ENCODE results near the gene DMPK. TPM values are rescaled to one million over a fixed set of nuclear protein-coding genes. Genes with fewer than 3 reads are reported as not detected.

Gene DMPK
- total RNA-seq, 2 donors from 2014 or later, result 52.8 to 88.2 TPM

DNA sequence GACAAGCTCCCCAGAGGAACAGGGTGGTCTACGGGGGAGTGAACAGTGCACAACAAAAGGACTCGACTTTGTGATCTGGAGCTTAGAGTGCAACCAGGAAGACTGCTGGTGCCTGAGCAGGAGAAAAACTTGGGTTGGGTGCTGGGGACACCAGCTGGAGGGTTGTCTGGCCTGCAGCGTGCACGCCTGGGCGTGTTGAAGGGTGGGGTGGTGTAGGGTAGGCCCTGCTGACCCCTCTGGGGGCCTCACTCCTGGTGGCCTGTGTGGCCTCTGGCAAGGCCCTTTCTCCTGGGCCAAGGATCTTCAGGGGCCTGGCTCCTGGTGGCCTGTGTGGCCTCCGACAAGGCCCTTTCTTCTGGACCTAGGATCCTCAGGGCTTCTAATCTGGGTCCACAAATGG, 37.5 kb upstream of the DMPK start:
- no peaks in the 10 kb centered on the region for H3K9me3 ChIP-seq
- intact Hi-C loops (cut with DNase I), result loop anchor here (5.0 kb wide), 1 partner anchor 63 kb away; no protein-coding TSS in a partner anchor
- H3K36me3 ChIP-seq, result peaks cover 0 to 6% of the 10 kb centered on the region in 2 donors
- H3K4me3 ChIP-seq, result no peak overlapping the region
- TF ChIP-seq POLR2AphosphoS5 (IDR thresholded peaks at IDR 0.05) (no peak), POLR2A (IDR thresholded peaks at IDR 0.05) (no peak)
- TF ChIP-seq, protein P1, sequence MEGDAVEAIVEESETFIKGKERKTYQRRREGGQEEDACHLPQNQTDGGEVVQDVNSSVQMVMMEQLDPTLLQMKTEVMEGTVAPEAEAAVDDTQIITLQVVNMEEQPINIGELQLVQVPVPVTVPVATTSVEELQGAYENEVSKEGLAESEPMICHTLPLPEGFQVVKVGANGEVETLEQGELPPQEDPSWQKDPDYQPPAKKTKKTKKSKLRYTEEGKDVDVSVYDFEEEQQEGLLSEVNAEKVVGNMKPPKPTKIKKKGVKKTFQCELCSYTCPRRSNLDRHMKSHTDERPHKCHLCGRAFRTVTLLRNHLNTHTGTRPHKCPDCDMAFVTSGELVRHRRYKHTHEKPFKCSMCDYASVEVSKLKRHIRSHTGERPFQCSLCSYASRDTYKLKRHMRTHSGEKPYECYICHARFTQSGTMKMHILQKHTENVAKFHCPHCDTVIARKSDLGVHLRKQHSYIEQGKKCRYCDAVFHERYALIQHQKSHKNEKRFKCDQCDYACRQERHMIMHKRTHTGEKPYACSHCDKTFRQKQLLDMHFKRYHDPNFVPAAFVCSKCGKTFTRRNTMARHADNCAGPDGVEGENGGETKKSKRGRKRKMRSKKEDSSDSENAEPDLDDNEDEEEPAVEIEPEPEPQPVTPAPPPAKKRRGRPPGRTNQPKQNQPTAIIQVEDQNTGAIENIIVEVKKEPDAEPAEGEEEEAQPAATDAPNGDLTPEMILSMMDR (IDR thresholded peaks at IDR 0.05), result no peak
- no peak overlapping the region for H3K27ac ChIP-seq
- H3K27me3 ChIP-seq (replicated peaks; ENCODE audit: insufficient read depth), result no peaks in the 10 kb centered on the region
- H3K4me1 ChIP-seq (replicated peaks), result peaks cover 8% of the 10 kb centered on the region
- 73% methylated on average over 6 of the region's 6 CpGs for WGBS
- no peak for DNase-seq (ENCODE audit: low spot score)

DNA sequence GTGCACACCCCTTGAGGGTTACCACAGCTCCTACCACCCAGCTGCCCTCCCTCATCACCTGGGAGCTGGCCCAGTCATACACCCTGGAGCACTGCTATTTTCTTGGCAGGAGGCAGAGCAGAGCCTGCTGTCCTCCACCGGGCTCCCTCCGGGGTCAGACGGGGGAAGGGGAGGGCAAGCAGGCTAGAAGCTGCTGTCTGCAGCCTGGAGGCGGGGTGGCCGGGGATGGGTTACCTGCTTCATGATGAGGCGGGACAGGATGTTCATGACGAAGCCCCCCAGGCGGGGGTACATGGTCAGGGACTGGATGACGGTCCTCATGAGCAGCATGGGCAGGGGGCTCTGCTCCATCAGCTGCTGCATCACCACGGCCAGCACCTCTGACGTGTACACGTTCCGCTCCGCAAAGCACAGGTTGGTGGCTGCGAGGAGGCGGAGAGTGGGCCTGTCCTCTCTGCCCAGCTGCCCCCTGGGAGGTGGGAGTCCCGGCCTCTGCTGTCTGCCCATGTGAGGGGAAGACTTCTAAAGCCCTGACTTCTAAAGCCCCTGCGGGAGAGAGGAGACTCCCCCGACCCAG, 35.5 kb upstream of the DMPK start:
- no peak for DNase-seq (ENCODE audit: low spot score)
- intact Hi-C loops (cut with DNase I), result loop anchor here (5.0 kb wide), 1 partner anchor 64 kb away; no protein-coding TSS in a partner anchor
- Histone ChIP-seq H3K9me3 (no peaks in the 10 kb centered on the region), H3K36me3 (peaks cover 0 to 4% of the 10 kb centered on the region in 2 donors), H3K27me3 (replicated peaks; ENCODE audit: insufficient read depth) (no peaks in the 10 kb centered on the region), H3K4me1 (replicated peaks) (no peaks in the 10 kb centered on the region), H3K27ac (no peak overlapping the region), H3K4me3 (no peak overlapping the region)
- TF ChIP-seq POLR2A (IDR thresholded peaks at IDR 0.05) (no peak), POLR2AphosphoS5 (IDR thresholded peaks at IDR 0.05) (no peak)
- TF ChIP-seq, protein P1 (IDR thresholded peaks at IDR 0.05), result no peak
- 73% methylated on average over 19 of the region's 19 CpGs for WGBS

DNA sequence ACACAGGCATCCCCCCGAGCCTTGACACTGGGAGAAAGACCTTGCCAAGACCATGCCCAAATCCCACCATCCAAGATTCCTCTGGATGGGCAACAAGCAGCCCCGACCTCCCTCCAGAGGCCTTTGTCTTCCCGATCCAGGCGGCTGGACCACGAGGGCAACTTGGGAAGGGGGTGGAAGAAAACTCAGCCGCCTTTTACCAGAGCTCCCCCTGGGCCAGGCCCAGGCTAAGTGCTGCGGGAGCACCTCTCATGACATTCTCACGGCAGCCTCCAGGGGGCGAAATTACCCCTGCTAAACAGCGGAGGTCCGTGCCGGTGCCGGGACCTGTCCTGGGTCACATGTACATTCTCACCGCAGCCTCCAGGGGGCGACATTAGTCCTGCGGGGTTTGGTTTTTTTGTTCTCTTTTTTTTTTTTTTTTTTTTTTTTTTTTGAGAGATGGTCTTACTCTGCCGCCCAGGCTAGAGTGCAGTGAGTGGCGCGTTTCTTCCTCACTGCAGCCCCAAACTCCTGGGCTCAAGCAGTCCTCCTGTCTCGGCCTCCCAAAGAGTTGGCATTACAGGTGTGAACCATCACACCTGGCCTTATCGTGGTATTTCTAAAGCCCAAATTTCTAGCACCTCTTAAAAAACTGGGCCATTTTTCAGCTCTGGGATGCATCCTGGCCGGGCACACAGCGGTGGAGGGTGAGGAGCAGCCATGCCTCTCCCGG, 34.9 kb upstream of the DMPK start:
- Histone ChIP-seq H3K27me3 (replicated peaks; ENCODE audit: insufficient read depth) (no peaks in the 10 kb centered on the region), H3K27ac (no peak overlapping the region), H3K9me3 (no peaks in the 10 kb centered on the region), H3K36me3 (no peaks in the 10 kb centered on the region), H3K4me1 (replicated peaks) (no peaks in the 10 kb centered on the region), H3K4me3 (no peak overlapping the region)
- TF ChIP-seq POLR2AphosphoS5 (IDR thresholded peaks at IDR 0.05), result peak; percentile 82
- no peak for TF ChIP-seq POLR2A (IDR thresholded peaks at IDR 0.05)
- TF ChIP-seq, protein P1 (IDR thresholded peaks at IDR 0.05), result peak; percentile 91 to 97 (median 94)
- WGBS, result 22% methylated on average over 24 of the region's 24 CpGs
- peak; percentile 89 for DNase-seq (ENCODE audit: low spot score)
- intact Hi-C loops (cut with DNase I), result loop anchor here (5.0 kb wide), 1 partner anchor 65 kb away; no protein-coding TSS in a partner anchor

DNA sequence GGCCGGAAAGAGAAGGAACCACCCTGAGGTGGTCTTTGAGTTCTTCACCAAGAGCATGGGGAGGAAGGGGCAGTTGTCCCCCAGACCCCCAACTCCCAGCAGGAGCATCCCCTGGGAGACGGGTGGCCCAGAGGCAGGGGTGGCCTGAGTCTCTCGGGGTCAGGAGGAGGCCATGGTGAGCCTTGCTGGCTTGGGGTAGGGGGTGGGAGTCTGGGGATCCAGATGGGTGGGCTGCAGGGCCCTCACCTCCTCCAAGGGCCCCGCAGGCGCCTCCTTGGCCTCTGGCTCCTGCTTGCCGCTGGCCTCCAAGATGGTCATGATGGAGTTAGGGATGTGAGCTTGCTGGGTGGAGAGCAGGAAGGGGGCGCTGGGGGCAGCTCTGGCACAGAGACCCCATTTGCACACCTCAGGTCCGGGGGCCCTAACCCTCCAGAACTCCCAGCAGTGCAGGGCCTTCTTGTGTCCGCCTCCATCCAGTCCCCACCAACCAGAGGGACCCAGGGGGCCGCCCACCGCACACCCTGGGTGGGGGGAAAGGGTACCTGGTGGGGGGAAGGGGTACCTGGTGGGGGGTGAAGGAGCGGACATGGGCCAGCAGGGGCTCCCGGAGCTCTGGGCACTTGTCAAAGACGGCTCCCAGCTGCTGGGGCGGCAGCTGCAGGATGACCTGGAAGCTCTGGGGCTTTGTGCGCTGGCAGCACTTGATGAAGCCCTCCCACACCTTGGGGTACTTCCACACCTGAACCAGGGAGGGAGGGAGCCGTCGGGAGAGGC, 34.1 kb upstream of the DMPK start:
- Histone ChIP-seq H3K4me3 (no peak overlapping the region), H3K4me1 (replicated peaks) (no peaks in the 10 kb centered on the region), H3K27ac (no peak overlapping the region), H3K36me3 (no peaks in the 10 kb centered on the region), H3K27me3 (replicated peaks; ENCODE audit: insufficient read depth) (no peaks in the 10 kb centered on the region), H3K9me3 (no peaks in the 10 kb centered on the region)
- TF ChIP-seq, protein P1 (IDR thresholded peaks at IDR 0.05), result no peak
- TF ChIP-seq POLR2AphosphoS5 (IDR thresholded peaks at IDR 0.05) (no peak), POLR2A (IDR thresholded peaks at IDR 0.05) (no peak)
- intact Hi-C loops (cut with DNase I), result loop anchor here (5.0 kb wide), 1 partner anchor 66 kb away; no protein-coding TSS in a partner anchor
- 65% methylated on average over 16 of the region's 18 CpGs for WGBS
- DNase-seq (ENCODE audit: low spot score), result no peak
